ENCODE results near the gene EPN3.
A peak's percentile ranks its signal among the peaks of the same experiment; 100 is the strongest.

The EPN3 gene

DNA sequence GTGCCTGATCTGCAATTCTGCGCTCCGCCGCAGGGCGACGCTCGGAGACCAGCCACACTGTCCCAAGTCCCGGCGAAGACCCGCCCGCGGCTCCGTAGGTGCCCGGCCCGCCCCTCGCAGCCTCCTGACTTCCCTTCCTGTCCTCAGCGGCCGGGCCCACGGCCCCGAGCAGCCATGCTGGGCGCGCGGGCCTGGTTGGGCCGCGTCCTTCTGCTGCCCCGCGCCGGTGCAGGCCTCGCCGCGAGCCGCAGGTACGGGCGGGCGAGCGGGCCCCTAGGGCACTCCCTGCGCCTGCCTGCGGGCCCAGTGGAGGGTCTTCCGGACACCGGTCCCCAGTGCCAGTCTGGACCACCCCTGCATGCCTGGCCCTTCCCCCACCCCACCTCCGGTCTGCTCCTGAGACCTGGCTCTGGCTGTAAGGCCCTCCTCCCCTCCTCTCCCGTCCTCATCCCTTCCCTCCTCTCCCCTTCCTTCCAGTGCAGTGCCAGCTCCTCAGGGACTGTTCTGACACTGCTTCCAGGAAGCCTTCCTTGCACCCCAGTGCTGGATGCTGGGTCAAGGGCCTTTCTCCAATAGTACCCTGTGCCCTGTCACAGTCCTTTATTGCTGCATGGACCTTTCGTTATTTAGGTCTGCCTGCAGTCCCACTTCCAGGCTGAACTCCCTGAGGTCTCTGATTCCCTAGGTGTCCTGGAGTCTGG is 14.7 kb downstream of the EPN3 start, which contains the start of gene SPATA20:
TSS of gene SPATA20 (plus strand) at position 140 of the 701 bp plus-strand sequence. CDS start at position 175, 35 bp downstream.
- peak; percentile 77 to 98 (median 88) for DNase-seq
- intact Hi-C loops (cut with DNase I): loop anchor here (2.0 to 10.0 kb wide), 3 partner anchors 80 to 238 kb away; no protein-coding TSS in a partner anchor

GRCh38 chr17:50547736-50548083 is 15.2 kb downstream of the EPN3 start:
- intact Hi-C loops (cut with DNase I): loop anchor here (2.0 to 10.0 kb wide), 4 partner anchors 79 to 295 kb away; no protein-coding TSS in a partner anchor
- DNase-seq: no peak

DNA sequence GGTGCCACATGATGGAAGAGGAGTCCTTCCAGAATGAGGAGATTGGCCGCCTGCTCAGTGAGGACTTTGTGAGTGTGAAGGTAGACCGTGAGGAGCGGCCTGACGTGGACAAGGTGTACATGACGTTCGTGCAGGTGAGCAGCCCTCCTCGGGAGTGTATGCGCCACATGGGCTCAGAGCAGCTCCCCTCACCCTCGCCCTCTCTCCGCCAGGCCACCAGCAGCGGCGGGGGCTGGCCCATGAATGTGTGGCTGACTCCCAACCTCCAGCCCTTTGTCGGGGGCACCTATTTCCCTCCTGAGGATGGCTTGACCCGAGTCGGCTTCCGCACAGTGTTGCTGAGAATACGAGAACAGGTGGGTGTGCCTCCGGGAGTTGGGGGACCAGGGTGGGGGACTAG is 16.3 kb downstream of the EPN3 start:
- intact Hi-C loops (cut with DNase I): loop anchor here (2.0 to 10.0 kb wide), 2 partner anchors 236 to 294 kb away; no protein-coding TSS in a partner anchor
- no peak for DNase-seq

GRCh38 chr17:50549256-50549941 is 16.9 kb downstream of the EPN3 start:
- intact Hi-C loops (cut with DNase I): loop anchor here (2.0 to 10.0 kb wide), 2 partner anchors 235 to 293 kb away; no protein-coding TSS in a partner anchor
- no peak for DNase-seq

GRCh38 chr17:50549969-50550368 is 17.4 kb downstream of the EPN3 start:
- intact Hi-C loops (cut with DNase I): loop anchor here (2.0 to 10.0 kb wide), 2 partner anchors 235 to 293 kb away; no protein-coding TSS in a partner anchor
- no peak for DNase-seq

DNA sequence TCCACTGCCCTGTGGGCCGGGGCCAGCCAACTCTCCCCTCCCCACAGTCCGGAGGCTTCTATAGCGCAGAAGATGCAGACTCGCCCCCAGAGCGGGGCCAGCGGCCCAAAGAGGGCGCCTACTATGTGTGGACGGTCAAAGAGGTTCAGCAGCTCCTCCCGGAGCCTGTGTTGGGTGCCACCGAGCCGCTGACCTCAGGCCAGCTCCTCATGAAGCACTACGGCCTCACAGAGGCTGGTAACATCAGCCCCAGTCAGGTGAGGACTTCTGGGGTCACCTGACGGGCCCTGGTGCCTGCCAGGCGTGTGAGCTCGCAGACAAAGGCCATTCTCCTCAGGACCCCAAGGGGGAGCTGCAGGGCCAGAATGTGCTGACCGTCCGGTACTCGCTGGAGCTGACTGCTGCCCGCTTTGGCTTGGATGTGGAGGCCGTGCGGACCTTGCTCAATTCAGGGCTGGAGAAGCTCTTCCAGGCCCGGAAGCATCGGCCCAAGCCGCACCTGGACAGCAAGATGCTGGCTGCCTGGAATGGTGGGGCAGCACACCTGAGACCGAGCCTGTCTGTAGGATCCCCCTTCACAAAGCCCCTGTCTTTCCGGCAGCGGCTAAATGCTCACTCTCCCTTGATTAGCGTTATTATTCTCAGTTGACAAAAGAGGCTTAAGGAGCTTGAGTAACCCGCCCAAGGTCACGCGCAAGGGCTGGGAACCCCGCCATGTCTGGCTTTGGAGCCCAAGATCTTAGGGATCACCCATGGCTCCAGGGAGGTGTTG is 18.3 kb downstream of the EPN3 start:
- intact Hi-C loops (cut with DNase I): no loop called here
- peak; percentile 70 to 97 (median 80) for DNase-seq

DNA sequence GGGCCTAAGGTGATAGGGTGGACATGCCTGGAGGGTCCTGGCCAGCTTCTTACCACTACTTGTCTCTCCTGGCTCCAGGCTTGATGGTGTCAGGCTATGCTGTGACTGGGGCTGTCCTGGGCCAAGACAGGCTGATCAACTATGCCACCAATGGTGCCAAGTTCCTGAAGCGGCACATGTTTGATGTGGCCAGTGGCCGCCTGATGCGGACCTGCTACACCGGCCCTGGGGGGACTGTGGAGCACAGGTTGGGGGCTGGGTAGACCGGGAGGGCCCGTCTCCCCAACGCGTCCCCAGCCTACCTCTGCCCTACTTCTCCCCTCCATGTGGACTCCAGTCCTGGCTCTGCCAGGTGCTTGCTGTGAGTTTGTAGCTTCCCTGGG is 18.9 kb downstream of the EPN3 start:
- DNase-seq: no peak
- intact Hi-C loops (cut with DNase I): no loop called here

GRCh38 chr17:50551884-50552283 is 19.3 kb downstream of the EPN3 start:
- DNase-seq: no peak

DNA sequence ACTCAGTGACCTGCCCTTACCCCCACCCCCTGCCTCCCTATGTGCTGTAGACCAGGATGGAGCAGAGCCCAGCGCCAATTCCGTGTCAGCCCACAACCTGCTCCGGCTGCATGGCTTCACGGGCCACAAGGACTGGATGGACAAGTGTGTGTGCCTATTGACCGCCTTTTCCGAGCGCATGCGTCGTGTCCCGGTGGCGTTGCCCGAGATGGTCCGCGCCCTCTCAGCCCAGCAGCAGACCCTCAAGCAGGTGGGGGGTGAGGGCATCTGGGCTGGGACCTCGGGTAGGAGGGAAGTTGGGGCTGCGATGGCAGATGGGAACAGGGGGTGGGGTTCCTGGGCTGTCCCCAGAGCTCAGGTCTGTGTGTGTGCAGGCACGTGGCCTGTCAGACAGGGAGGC is 21.7 kb downstream of the EPN3 start:
- DNase-seq: no peak
- intact Hi-C loops (cut with DNase I): no loop called here

More at GRCh38 chr17:50551884-50552283, 19.3 kb downstream of the EPN3 start:
- intact Hi-C loops (cut with DNase I): no loop called here

DNA sequence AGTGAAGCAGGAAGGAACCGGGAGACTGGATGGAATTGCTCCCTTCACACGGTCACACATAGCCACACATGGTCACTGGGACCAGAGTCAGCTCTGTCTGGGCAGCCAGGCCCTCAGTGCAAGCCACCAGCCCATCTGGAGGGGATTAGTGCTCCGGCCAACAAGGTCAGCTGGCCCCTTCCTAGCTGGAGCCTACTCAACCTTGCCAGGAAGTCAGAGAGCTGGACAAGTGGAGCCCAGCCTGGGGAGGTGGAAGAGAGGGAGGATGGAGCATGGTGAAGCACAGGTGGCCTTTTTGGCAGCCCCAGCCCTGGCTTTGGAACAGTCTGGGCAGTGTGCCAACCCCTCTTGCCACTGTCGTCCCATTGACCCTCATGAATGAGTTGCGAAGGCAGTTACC is 24.3 kb downstream of the EPN3 start:
- intact Hi-C loops (cut with DNase I): no loop called here

GRCh38 chr17:50557630-50558029 is 25.1 kb downstream of the EPN3 start:
- intact Hi-C loops (cut with DNase I): no loop called here
- DNase-seq: no peak

More for the DNA sequence above, 24.3 kb downstream of the EPN3 start:
- peak in 1 of 10 donors; percentile 46 for DNase-seq

DNA sequence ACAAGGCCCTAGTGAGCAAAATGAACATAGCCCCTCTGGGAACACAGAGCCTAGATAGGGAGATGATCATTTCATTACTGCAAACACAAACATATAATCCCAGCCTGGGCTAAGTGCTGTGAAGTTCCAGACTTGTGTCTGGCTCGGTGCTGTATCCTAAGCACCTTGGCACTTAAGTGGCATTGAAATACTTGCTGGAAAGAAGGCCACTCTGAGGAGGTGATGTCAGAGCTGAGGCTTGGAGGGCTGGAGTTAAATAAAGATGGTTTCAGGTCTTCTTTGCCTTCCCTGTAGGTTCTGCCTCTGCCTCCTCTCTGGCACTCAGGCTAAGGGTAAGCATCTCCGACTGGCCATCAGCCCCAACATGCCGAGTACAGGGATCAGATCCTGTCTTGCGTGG is 25.6 kb downstream of the EPN3 start:
- intact Hi-C loops (cut with DNase I): no loop called here
- no peak for DNase-seq

DNA sequence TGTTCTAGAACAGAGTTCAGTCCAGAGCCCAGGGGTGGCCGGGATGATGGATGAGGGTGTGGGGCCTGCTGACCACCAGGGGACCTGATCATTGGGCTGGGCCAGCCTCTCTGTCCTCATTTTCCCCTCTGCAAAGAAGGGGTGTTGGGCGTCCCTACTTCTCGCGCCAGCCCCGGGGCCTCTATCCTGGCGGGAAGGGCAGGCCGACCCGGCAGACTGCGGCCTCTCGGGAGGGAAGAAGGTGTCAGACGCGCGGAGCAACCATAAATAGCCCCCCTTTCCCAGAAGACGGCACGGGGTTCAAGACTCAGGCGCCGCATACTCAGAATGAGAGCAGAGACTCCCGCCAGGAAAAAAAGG is 26.0 kb downstream of the EPN3 start:
- intact Hi-C loops (cut with DNase I): no loop called here
- no peak for DNase-seq

DNA sequence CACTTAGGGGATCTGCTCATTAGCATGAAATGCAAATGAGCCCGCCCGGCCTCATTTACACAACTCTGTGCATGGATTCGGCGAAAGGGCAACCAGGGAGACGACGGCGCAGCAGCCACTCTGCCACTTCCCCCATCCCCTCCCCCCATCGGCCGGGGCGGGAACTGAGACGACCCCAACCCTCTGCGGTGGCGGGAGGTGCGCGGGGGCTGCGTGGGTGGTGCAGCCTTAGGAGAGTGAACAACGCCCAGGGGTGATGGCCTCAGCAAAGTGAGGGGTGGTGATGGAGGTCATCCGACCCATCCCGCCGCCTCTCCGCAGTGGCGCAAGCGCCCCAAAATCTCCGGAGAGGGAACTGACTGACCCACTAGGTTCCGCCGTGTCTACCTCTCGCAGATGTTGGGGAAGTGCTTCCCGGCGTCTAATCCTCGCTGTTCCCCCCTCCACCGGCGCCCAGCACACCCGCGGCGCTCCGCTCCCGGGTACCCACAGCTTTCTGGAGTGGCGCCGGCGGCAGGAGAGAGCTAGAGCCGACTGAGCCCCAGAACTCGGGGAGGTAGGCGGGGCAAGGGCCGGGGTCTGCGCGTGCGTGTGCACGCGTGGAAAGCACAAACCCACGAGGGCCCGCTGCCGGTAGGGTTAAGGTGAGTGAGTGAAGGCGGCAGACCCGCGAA is 26.5 kb downstream of the EPN3 start:
- intact Hi-C loops (cut with DNase I): no loop called here

DNA sequence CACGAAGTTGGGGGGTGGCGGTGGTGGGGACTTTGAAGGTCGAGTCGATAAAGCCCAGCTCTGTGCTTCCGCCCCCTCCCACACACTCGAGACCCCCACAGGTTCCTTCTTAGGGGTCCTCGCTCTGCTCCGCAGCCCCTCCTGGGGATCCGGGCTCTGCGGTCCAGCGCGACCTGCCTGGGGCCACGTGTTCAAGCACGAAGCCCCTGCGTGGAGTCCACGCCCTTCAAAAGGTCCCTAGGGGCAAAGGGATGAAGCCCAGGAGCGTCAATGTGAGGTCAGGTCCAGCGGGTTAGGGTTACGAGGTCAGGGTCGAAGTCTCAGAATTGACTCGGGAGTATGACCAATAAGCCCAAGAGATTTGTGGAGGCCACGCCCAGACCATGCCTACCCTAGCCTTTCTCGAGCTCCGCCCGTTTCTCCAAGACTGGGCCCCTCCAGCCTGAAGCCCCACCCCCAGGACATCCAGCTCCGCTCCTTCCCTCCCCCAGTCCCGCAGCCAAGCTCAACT is 27.2 kb downstream of the EPN3 start:
- intact Hi-C loops (cut with DNase I): no loop called here
- peak in 2 of 10 donors; percentile 51 to 92 for DNase-seq

More for the DNA sequence above, 26.5 kb downstream of the EPN3 start:
- DNase-seq: peak in 1 of 10 donors; percentile 48

DNA sequence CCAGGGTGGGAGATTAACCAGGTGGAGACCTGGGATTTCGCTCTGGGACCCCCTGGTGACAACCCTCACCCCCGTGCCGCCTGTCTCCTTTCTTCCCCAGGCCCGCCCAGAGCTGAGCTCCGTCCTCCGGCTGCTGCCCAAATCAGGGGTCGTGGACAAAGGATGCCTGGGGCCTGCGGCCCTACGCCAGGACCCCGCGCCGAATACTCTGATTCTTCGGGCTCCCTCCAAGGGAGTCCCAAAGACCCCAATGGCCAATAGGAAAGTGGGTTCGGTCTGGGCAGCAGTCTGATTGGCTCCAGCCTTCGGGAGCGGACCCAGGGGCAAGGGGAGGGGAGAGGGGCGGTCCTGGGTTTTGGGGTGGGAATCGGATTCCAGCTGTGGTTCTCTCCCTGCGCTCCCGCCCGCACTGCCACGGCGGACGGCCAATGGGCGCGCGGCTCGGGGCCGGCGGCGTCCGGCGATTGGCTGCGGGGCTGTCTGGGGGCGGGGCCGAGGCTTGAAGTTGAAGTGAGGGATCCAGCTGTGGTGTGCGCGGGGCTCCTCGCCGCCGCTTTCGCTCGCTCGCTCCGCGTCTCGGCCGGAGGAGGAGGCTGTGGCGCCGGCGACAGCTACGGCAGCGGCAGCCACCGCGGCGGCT is 27.8 kb downstream of the EPN3 start, which contains the start of gene CACNA1G:
TSS of gene CACNA1G (plus strand) at position 531 of the 640 bp plus-strand sequence. CDS start 745 bp downstream, outside the sequence.
- intact Hi-C loops (cut with DNase I): no loop called here
- peak; percentile 83 to 98 (median 89) for DNase-seq

DNA sequence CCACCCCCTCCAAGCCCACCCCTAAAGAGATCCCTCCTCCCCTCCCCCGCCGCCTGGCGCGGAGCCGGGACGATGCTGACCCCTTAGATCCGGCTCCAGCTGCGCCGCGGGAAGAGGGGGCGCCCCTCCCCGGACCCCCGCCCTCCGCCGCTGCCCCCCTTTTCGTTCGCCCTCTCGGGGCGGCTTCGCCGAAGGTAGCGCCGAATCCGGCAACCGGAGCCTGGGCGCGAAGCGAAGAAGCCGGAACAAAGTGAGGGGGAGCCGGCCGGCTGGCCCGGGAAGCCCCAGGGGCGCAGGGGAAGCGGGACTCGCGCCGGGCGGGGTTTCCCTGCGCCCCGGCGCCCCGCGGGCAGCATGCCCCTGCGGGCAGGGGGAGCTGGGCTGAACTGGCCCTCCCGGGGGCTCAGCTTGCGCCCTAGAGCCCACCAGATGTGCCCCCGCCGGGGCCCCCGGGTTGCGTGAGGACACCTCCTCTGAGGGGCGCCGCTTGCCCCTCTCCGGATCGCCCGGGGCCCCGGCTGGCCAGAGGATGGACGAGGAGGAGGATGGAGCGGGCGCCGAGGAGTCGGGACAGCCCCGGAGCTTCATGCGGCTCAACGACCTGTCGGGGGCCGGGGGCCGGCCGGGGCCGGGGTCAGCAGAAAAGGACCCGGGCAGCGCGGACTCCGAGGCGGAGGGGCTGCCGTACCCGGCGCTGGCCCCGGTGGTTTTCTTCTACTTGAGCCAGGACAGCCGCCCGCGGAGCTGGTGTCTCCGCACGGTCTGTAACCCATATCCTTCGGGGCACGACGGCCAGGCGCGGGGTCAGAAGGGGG is 28.6 kb downstream of the EPN3 start:
- intact Hi-C loops (cut with DNase I): no loop called here
- DNase-seq: no peak

DNA sequence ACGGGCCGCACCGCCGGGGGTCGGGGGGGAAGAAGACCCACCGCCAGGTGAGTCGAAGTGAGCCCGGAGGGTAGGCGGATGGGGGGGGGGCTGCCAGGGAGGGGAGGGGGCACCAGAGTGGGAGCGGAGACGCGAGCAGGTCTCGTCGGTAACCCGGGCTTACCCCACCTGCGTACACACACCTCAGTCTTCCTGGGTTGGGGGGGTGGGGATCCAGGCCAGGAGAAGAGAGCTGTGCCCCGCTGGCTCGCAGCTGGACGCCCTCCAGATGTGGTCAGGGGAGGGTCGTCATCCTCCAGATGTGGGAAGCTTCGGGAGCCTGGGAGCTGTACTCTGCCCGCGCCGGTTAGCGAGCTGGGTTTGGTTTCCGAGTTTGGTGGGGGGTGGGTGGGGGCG is 29.2 kb downstream of the EPN3 start:
- DNase-seq: no peak
- intact Hi-C loops (cut with DNase I): no loop called here

Measured in posterior cingulate gyrus (tissue), 11 donors.